SK-N-SH treated with all-trans-retinoic acid at 6 μM for 48 hours (cell line): Measurements from ENCODE around the gene PTPRD.

ENCODE experiments used
- ATAC-seq: fragments of 200-7000 bp; cut with Tn5 transposase; 3 replicates; pipeline ENCODE4 v1.9.1; 2020; ENCODE audit warnings: mild to moderate bottlenecking, moderate library complexity
- ARNTL ChIP-seq: fragments of 450-650 bp; formaldehyde crosslinking; IDR thresholded peaks from 2 replicates; pipeline ENCODE4 v1.5.0; 2020; ENCODE audit warnings: low read depth, mild to moderate bottlenecking, moderate library complexity, borderline replicate concordance
- BACH2 ChIP-seq: fragments of 250-450 bp; sonication (Bioruptor Pico); IDR thresholded peaks from 2 replicates; pipeline ENCODE4 v1.9.0; 2021; ENCODE audit warnings: mild to moderate bottlenecking, borderline replicate concordance
- CREB5 ChIP-seq: fragments of 250-450 bp; sonication (Bioruptor Pico); IDR thresholded peaks from 2 replicates; pipeline ENCODE4 v1.5.1; 2020; ENCODE audit warnings: low read depth, mild to moderate bottlenecking, moderate library complexity
- CSDC2 ChIP-seq: fragments of 250-450 bp; sonication (Bioruptor Pico); IDR thresholded peaks from 2 replicates; pipeline ENCODE4 v1.5.0; 2020; ENCODE audit warnings: mild to moderate bottlenecking, moderate library complexity
- CSRNP3 ChIP-seq: fragments of 250-450 bp; sonication (Bioruptor Pico); IDR thresholded peaks from 2 replicates; pipeline ENCODE4 v1.5.1; 2021; ENCODE audit warnings: mild to moderate bottlenecking, moderate library complexity
- ESRRG ChIP-seq: fragments of 250-450 bp; sonication (Bioruptor Pico); IDR thresholded peaks from 2 replicates; pipeline ENCODE4 v1.6.1; 2021; ENCODE audit warnings: mild to moderate bottlenecking
- GLIS3 ChIP-seq: fragments of 250-450 bp; sonication (Bioruptor Pico); IDR thresholded peaks from 2 replicates; pipeline ENCODE4 v1.5.0; 2020; ENCODE audit warnings: mild to moderate bottlenecking, moderate library complexity
- ISL1 ChIP-seq: fragments of 250-450 bp; sonication (Bioruptor Pico); IDR thresholded peaks from 2 replicates; pipeline ENCODE4 v2.1.2; 2022; ENCODE audit warnings: mild to moderate bottlenecking, moderate library complexity
- OSR1 ChIP-seq: fragments of 250-450 bp; sonication (Bioruptor Pico); IDR thresholded peaks from 2 replicates; pipeline ENCODE4 v1.8.0; 2022; ENCODE audit warnings: moderate library complexity, mild to moderate bottlenecking, inconsistent platforms
- PATZ1 ChIP-seq: fragments of 250-450 bp; sonication (Bioruptor Pico); IDR thresholded peaks from 2 replicates; pipeline ENCODE4 v1.8.0; 2020; ENCODE audit warnings: mild to moderate bottlenecking, moderate library complexity, borderline replicate concordance
- POU6F1 ChIP-seq: fragments of 250-450 bp; sonication (Bioruptor Pico); IDR thresholded peaks from 2 replicates; pipeline ENCODE4 v1.8.0; 2021; ENCODE audit warnings: low read depth, mild to moderate bottlenecking, moderate library complexity, borderline replicate concordance
- PPARA ChIP-seq: fragments of 250-450 bp; sonication (Bioruptor Pico); IDR thresholded peaks from 2 replicates; pipeline ENCODE4 v1.5.0; 2020; ENCODE audit warnings: mild to moderate bottlenecking, borderline replicate concordance
- RARB ChIP-seq: fragments of 250-450 bp; sonication (Bioruptor Pico); IDR thresholded peaks from 2 replicates; pipeline ENCODE4 v1.8.0; 2021; ENCODE audit warnings: mild to moderate bottlenecking, moderate library complexity
- SNAI2 ChIP-seq: fragments of 250-450 bp; sonication (Bioruptor Pico); IDR thresholded peaks from 2 replicates; pipeline ENCODE4 v1.5.0; 2020; ENCODE audit warnings: mild to moderate bottlenecking, moderate library complexity
- TCF4 ChIP-seq: fragments of 250-450 bp; sonication (Bioruptor Pico); IDR thresholded peaks from 2 replicates; pipeline ENCODE4 v1.8.0; 2021; ENCODE audit warnings: mild to moderate bottlenecking, moderate library complexity, borderline replicate concordance
- TOX ChIP-seq: fragments of 250-450 bp; sonication (Bioruptor Pico); IDR thresholded peaks from 2 replicates; pipeline ENCODE4 v1.8.0; 2021; ENCODE audit warnings: mild to moderate bottlenecking, moderate library complexity, borderline replicate concordance
- TSHZ2 ChIP-seq: fragments of 250-450 bp; sonication (Bioruptor Pico); IDR thresholded peaks from 2 replicates; pipeline ENCODE4 v1.5.0; 2020; ENCODE audit warnings: mild to moderate bottlenecking, moderate library complexity
- ZC3H10 ChIP-seq: fragments of 250-450 bp; sonication (Bioruptor Pico); IDR thresholded peaks from 2 replicates; pipeline ENCODE4 v1.5.1; 2021; ENCODE audit warnings: mild to moderate bottlenecking, moderate library complexity
- ZFP3 ChIP-seq: fragments of 250-450 bp; sonication (Bioruptor Pico); IDR thresholded peaks from 2 replicates; pipeline ENCODE4 v1.5.0; 2020; ENCODE audit warnings: mild to moderate bottlenecking, moderate library complexity
- ZFP30 ChIP-seq: fragments of 450-650 bp; formaldehyde crosslinking; IDR thresholded peaks from 2 replicates; pipeline ENCODE4 v1.5.0; 2022; ENCODE audit warnings: mild to moderate bottlenecking, moderate library complexity
- ZNF565 ChIP-seq: fragments of 450-650 bp; formaldehyde crosslinking; conservative IDR thresholded peaks from 2 replicates; pipeline ENCODE4 v1.5.0; 2020; ENCODE audit warnings: low read depth, mild to moderate bottlenecking, moderate library complexity
- ZNF70 ChIP-seq: fragments of 450-650 bp; formaldehyde crosslinking; IDR thresholded peaks from 2 replicates; pipeline ENCODE4 v1.5.0; 2020; ENCODE audit warnings: mild to moderate bottlenecking, moderate library complexity
- ZNF8 ChIP-seq: fragments of 450-650 bp; formaldehyde crosslinking; IDR thresholded peaks from 2 replicates; pipeline ENCODE4 v1.5.0; 2020; ENCODE audit warnings: mild to moderate bottlenecking, moderate library complexity

Gene PTPRD

GRCh38 chr9:10095208-10095607, 517.6 kb downstream of the PTPRD start:
- ATAC-seq = no peak
- TF ChIP-seq CREB5 (CRISPR knock-in tag) = no peak
- no peak for TF ChIP-seq ZNF70 (CRISPR knock-in tag)
- TF ChIP-seq GLIS3 (CRISPR knock-in tag) = no peak
- TF ChIP-seq ESRRG = no peak
- TF ChIP-seq BACH2 (CRISPR knock-in tag) = no peak
- TF ChIP-seq CSRNP3 (CRISPR knock-in tag) = no peak
- no peak for TF ChIP-seq TOX (CRISPR knock-in tag)
- no peak for TF ChIP-seq ZNF565 (CRISPR knock-in tag)

GRCh38 chr9:10094563-10094962, 518.2 kb downstream of the PTPRD start:
- ATAC-seq = no peak
- no peak for TF ChIP-seq OSR1
- TF ChIP-seq RARB (CRISPR knock-in tag) = no peak
- no peak for TF ChIP-seq ZNF8 (CRISPR knock-in tag)
- TF ChIP-seq TSHZ2 (CRISPR knock-in tag) = no peak
- no peak for TF ChIP-seq PPARA (CRISPR knock-in tag)
- TF ChIP-seq CSRNP3 (CRISPR knock-in tag) = no peak
- TF ChIP-seq ARNTL (CRISPR knock-in tag) = no peak
- no peak for TF ChIP-seq ZNF565 (CRISPR knock-in tag)
- no peak for TF ChIP-seq ZFP30 (CRISPR knock-in tag)
- TF ChIP-seq ZFP3 (CRISPR knock-in tag) = no peak
- TF ChIP-seq ZC3H10 = no peak
- no peak for TF ChIP-seq TCF4 (CRISPR knock-in tag)
- no peak for TF ChIP-seq ZNF70 (CRISPR knock-in tag)
- TF ChIP-seq SNAI2 (CRISPR knock-in tag) = no peak
- no peak for TF ChIP-seq CSDC2 (CRISPR knock-in tag)

GRCh38 chr9:10080012-10080411, 532.8 kb downstream of the PTPRD start:
- ATAC-seq = no peak

GRCh38 chr9:10079284-10079964, 533.4 kb downstream of the PTPRD start:
- no peak for ATAC-seq
- TF ChIP-seq CREB5 (CRISPR knock-in tag) (no peak), ISL1 (CRISPR knock-in tag) (no peak), ZFP3 (CRISPR knock-in tag) (no peak), SNAI2 (CRISPR knock-in tag) (no peak), TCF4 (CRISPR knock-in tag) (no peak), PATZ1 (CRISPR knock-in tag) (no peak), ZNF8 (CRISPR knock-in tag) (no peak), RARB (CRISPR knock-in tag) (no peak), CSDC2 (CRISPR knock-in tag) (no peak), POU6F1 (CRISPR knock-in tag) (no peak), GLIS3 (CRISPR knock-in tag) (no peak)

More at GRCh38 chr9:10080012-10080411, 532.8 kb downstream of the PTPRD start:
- no peak for TF ChIP-seq ZNF8 (CRISPR knock-in tag)
- no peak for TF ChIP-seq ISL1 (CRISPR knock-in tag)
- no peak for TF ChIP-seq SNAI2 (CRISPR knock-in tag)
- TF ChIP-seq ZFP3 (CRISPR knock-in tag) = no peak
- TF ChIP-seq ZNF565 (CRISPR knock-in tag) = no peak
- no peak for TF ChIP-seq BACH2 (CRISPR knock-in tag)
